ENCODE results near the gene HMMR. TPM values are rescaled to one million over a fixed set of nuclear protein-coding genes. Genes with fewer than 3 reads are reported as not detected.

HMMR gene
- polyA plus RNA-seq, 2 donors: 2.1 to 4.1 TPM

- no peaks in the 10 kb centered on the region for H3K27me3 ChIP-seq (ENCODE audit: control insufficient read depth in 1 of 2, insufficient read depth in 2 of 2, low read length in 2 of 2)
- peak overlapping the region; percentile 55 to 96 for H3K27ac ChIP-seq (ENCODE audit: low read depth in 2 of 2, low read length in 1 of 2)
- H3K4me1 ChIP-seq (ENCODE audit: control insufficient read depth in 2 of 2, insufficient read depth in 2 of 2, low read length in 1 of 2): no peaks in the 10 kb centered on the region
- no peaks in the 10 kb centered on the region for H3K9me3 ChIP-seq (ENCODE audit: control insufficient read depth in 2 of 2, insufficient read depth in 1 of 2, low read depth in 1 of 2, low read length in 1 of 2)
- 1% methylated on average over 17 of the region's 17 CpGs for WGBS, 2 donors
- H3K4me3 ChIP-seq (ENCODE audit: low read depth in 1 of 2, low read length in 2 of 2): peak overlapping the region; percentile 26 to 97
- no peaks in the 10 kb centered on the region for H3K36me3 ChIP-seq (ENCODE audit: control insufficient read depth in 2 of 2, insufficient read depth in 2 of 2, low read length in 1 of 2)
Observed at GRCh38 chr5:163503106-163504078, 43.0 kb downstream of the HMMR start.

- no peaks in the 10 kb centered on the region for H3K9me3 ChIP-seq (ENCODE audit: control insufficient read depth in 2 of 2, insufficient read depth in 1 of 2, low read depth in 1 of 2, low read length in 1 of 2)
- WGBS, 2 donors: 0 to 1% methylated on average over 27 of the region's 27 CpGs
- peak overlapping the region; percentile 89 to 96 for H3K27ac ChIP-seq (ENCODE audit: low read depth in 2 of 2, low read length in 1 of 2)
- H3K4me3 ChIP-seq (ENCODE audit: low read depth in 1 of 2, low read length in 2 of 2): peak overlapping the region in 1 of 2 donors; percentile 97
- H3K36me3 ChIP-seq (ENCODE audit: control insufficient read depth in 2 of 2, insufficient read depth in 2 of 2, low read length in 1 of 2): no peaks in the 10 kb centered on the region
- no peaks in the 10 kb centered on the region for H3K27me3 ChIP-seq (ENCODE audit: control insufficient read depth in 1 of 2, insufficient read depth in 2 of 2, low read length in 2 of 2)
- no peaks in the 10 kb centered on the region for H3K4me1 ChIP-seq (ENCODE audit: control insufficient read depth in 2 of 2, insufficient read depth in 2 of 2, low read length in 1 of 2)
Observed at GRCh38 chr5:163504079-163504931, 43.9 kb downstream of the HMMR start.

- H3K27ac ChIP-seq (ENCODE audit: low read depth in 2 of 2, low read length in 1 of 2): peak overlapping the region; percentile 96 to 100
- H3K27me3 ChIP-seq (ENCODE audit: control insufficient read depth in 1 of 2, insufficient read depth in 2 of 2, low read length in 2 of 2): no peaks in the 10 kb centered on the region
- WGBS, 2 donors: 1% methylated on average over 7 of the region's 7 CpGs
- peak overlapping the region; percentile 77 to 97 for H3K4me3 ChIP-seq (ENCODE audit: low read depth in 1 of 2, low read length in 2 of 2)
- no peaks in the 10 kb centered on the region for H3K9me3 ChIP-seq (ENCODE audit: control insufficient read depth in 2 of 2, insufficient read depth in 1 of 2, low read depth in 1 of 2, low read length in 1 of 2)
- no peaks in the 10 kb centered on the region for H3K4me1 ChIP-seq (ENCODE audit: control insufficient read depth in 2 of 2, insufficient read depth in 2 of 2, low read length in 1 of 2)
- no peaks in the 10 kb centered on the region for H3K36me3 ChIP-seq (ENCODE audit: control insufficient read depth in 2 of 2, insufficient read depth in 2 of 2, low read length in 1 of 2)
Observed at GRCh38 chr5:163505049-163505367, 44.6 kb downstream of the HMMR start.

- H3K27me3 ChIP-seq (ENCODE audit: control insufficient read depth in 1 of 2, insufficient read depth in 2 of 2, low read length in 2 of 2): no peaks in the 10 kb centered on the region
- H3K4me3 ChIP-seq (ENCODE audit: low read depth in 1 of 2, low read length in 2 of 2): peak within 1 kb of the TSS; percentile 77 to 97
- no peaks in the 10 kb centered on the region for H3K9me3 ChIP-seq (ENCODE audit: control insufficient read depth in 2 of 2, insufficient read depth in 1 of 2, low read depth in 1 of 2, low read length in 1 of 2)
- 0 to 1% methylated on average over 58 to 64 of the region's 64 CpGs for WGBS, 2 donors
- no peaks in the 10 kb centered on the region for H3K36me3 ChIP-seq (ENCODE audit: control insufficient read depth in 2 of 2, insufficient read depth in 2 of 2, low read length in 1 of 2)
- peak within 1 kb of the TSS; percentile 96 to 100 for H3K27ac ChIP-seq (ENCODE audit: low read depth in 2 of 2, low read length in 1 of 2)
- no peaks in the 10 kb centered on the region for H3K4me1 ChIP-seq (ENCODE audit: control insufficient read depth in 2 of 2, insufficient read depth in 2 of 2, low read length in 1 of 2)
Observed at GRCh38 chr5:163505368-163506094, 45.1 kb downstream of the HMMR start, which contains the start of gene MAT2B. TSS of gene MAT2B (plus strand) at chr5:163505619. CDS start at chr5:163505687, 68 bp downstream.

- Histone ChIP-seq H3K4me3 (ENCODE audit: low read depth in 1 of 2, low read length in 2 of 2) (peak overlapping the region; percentile 77 to 97), H3K27ac (ENCODE audit: low read depth in 2 of 2, low read length in 1 of 2) (peak overlapping the region; percentile 86 to 96), H3K9me3 (ENCODE audit: control insufficient read depth in 2 of 2, insufficient read depth in 1 of 2, low read depth in 1 of 2, low read length in 1 of 2) (no peaks in the 10 kb centered on the region), H3K36me3 (ENCODE audit: control insufficient read depth in 2 of 2, insufficient read depth in 2 of 2, low read length in 1 of 2) (no peaks in the 10 kb centered on the region), H3K4me1 (ENCODE audit: control insufficient read depth in 2 of 2, insufficient read depth in 2 of 2, low read length in 1 of 2) (no peaks in the 10 kb centered on the region), H3K27me3 (ENCODE audit: control insufficient read depth in 1 of 2, insufficient read depth in 2 of 2, low read length in 2 of 2) (no peaks in the 10 kb centered on the region)
- WGBS, 2 donors: 1 to 2% methylated on average over 9 of the region's 9 CpGs
Observed at GRCh38 chr5:163506095-163506457, 45.6 kb downstream of the HMMR start.

- WGBS, 2 donors: 2 to 3% methylated on average over 8 of the region's 8 CpGs
- Histone ChIP-seq H3K4me1 (ENCODE audit: control insufficient read depth in 2 of 2, insufficient read depth in 2 of 2, low read length in 1 of 2) (no peaks in the 10 kb centered on the region), H3K4me3 (ENCODE audit: low read depth in 1 of 2, low read length in 2 of 2) (peak overlapping the region in 1 of 2 donors; percentile 97), H3K27ac (ENCODE audit: low read depth in 2 of 2, low read length in 1 of 2) (peak overlapping the region in 1 of 2 donors; percentile 41), H3K36me3 (ENCODE audit: control insufficient read depth in 2 of 2, insufficient read depth in 2 of 2, low read length in 1 of 2) (no peaks in the 10 kb centered on the region), H3K27me3 (ENCODE audit: control insufficient read depth in 1 of 2, insufficient read depth in 2 of 2, low read length in 2 of 2) (no peaks in the 10 kb centered on the region), H3K9me3 (ENCODE audit: control insufficient read depth in 2 of 2, insufficient read depth in 1 of 2, low read depth in 1 of 2, low read length in 1 of 2) (no peaks in the 10 kb centered on the region)
Observed at GRCh38 chr5:163506726-163507125, 46.3 kb downstream of the HMMR start.

- Histone ChIP-seq H3K36me3 (ENCODE audit: control insufficient read depth in 2 of 2, insufficient read depth in 2 of 2, low read length in 1 of 2) (no peaks in the 10 kb centered on the region), H3K27ac (ENCODE audit: low read depth in 2 of 2, low read length in 1 of 2) (peak overlapping the region in 1 of 2 donors; percentile 48), H3K9me3 (ENCODE audit: control insufficient read depth in 2 of 2, insufficient read depth in 1 of 2, low read depth in 1 of 2, low read length in 1 of 2) (no peaks in the 10 kb centered on the region), H3K27me3 (ENCODE audit: control insufficient read depth in 1 of 2, insufficient read depth in 2 of 2, low read length in 2 of 2) (no peaks in the 10 kb centered on the region), H3K4me1 (ENCODE audit: control insufficient read depth in 2 of 2, insufficient read depth in 2 of 2, low read length in 1 of 2) (no peaks in the 10 kb centered on the region), H3K4me3 (ENCODE audit: low read depth in 1 of 2, low read length in 2 of 2) (peak overlapping the region in 1 of 2 donors; percentile 21)
- 12 to 29% methylated on average over 5 of the region's 5 CpGs for WGBS, 2 donors
Observed at GRCh38 chr5:163508753-163509152, 48.3 kb downstream of the HMMR start.

- peak overlapping the region; percentile 14 to 68 for H3K27ac ChIP-seq (ENCODE audit: low read depth in 2 of 2, low read length in 1 of 2)
- WGBS, 2 donors: 9% methylated on average over 7 of the region's 7 CpGs
- no peaks in the 10 kb centered on the region for H3K27me3 ChIP-seq (ENCODE audit: control insufficient read depth in 1 of 2, insufficient read depth in 2 of 2, low read length in 2 of 2)
- no peaks in the 10 kb centered on the region for H3K9me3 ChIP-seq (ENCODE audit: control insufficient read depth in 2 of 2, insufficient read depth in 1 of 2, low read depth in 1 of 2, low read length in 1 of 2)
- no peaks in the 10 kb centered on the region for H3K36me3 ChIP-seq (ENCODE audit: control insufficient read depth in 2 of 2, insufficient read depth in 2 of 2, low read length in 1 of 2)
- H3K4me3 ChIP-seq (ENCODE audit: low read depth in 1 of 2, low read length in 2 of 2): peak overlapping the region in 1 of 2 donors; percentile 21
- no peaks in the 10 kb centered on the region for H3K4me1 ChIP-seq (ENCODE audit: control insufficient read depth in 2 of 2, insufficient read depth in 2 of 2, low read length in 1 of 2)
Observed at GRCh38 chr5:163509291-163509951, 49.0 kb downstream of the HMMR start.

Measured in esophagus (tissue), 2 donors.